SHP77 treated with DMSO at 0.1 percent for 48 hours (cell line): ENCODE results near the gene ELOVL6.
"Not testable (repeated sequence)": the region's sequence is repeated elsewhere in the genome, so short reads cannot be mapped to it uniquely, and the experiment has no call there.

Source experiments
- DNase-seq: peaks from one replicate; lab custom pipeline; 2025; lab: John Stamatoyannopoulos, UW

The ELOVL6 gene

DNA sequence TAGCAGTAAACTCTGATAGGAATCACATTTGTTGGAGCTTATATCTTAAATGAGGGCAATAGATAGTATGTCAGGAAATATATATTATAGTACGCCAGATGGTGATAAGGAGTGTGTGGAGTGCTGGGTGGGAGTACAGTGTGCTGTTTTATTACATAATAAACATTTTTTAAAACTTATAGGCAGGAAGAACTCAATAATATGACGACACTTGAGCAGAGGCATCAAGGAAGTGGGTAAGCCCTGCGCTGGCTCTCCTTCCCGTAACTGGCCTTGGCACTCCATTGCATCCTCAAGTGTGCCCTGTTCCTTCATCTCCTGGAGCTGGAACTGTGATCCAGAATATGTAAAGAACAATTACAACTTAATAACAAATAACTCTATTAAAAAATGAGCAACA, 123.8 kb downstream of the ELOVL6 start:
- DNase-seq: no peak

DNA sequence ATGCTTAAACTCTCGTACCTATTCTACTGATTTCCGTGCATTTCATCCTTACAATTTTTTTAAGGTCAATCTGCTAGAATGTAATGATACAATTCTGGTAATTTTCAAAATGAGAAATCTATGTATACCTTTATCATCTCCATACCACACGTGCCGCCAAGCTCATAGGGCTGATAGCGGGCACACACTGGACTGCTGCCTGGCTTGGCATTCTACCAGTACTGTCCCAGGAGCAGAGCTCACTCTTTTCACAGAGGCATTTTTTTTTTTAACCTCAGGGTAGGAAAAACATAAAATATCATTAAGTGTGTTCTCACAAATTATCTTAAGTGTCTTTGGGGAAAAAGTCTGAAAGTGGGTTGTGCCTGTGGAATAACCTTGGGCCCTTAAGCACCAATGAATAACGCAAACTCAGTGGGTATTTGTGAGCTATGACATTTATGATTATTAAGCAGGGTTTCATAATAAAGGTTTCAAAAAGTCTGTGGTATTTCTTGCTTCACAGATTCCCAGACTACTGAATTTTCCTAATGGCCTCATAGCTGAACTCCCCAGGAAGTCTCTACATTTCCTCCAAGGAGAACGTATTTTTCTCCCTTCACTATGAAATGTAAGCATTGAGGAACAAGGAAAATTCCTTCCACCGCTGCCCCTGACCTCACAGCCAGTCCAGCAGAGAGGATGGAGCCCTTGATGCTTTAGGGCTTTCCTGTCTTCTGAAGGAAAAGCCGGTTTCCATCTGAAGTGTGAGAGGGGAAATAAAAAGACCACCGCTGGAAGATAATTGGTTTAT, 125.2 kb downstream of the ELOVL6 start:
- DNase-seq: no peak

DNA sequence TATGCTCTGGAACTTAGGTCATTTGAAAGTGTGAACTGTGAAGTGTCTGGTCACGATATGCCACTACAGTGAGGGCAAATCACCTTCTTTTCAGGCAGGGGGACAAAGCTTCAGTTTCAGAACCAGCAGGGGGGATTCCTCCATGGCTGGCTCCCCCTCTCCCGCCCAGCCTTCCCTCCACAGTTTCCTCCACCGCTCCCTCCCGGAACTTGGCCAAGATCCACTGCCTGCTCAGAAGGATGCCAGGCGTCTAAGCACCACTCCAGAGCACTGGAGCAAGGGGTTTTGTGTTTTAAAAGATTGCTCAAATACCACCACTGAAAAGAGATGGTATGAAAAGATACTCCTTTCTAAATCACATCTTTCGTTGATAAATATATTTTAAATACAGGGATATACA, 126.9 kb downstream of the ELOVL6 start:
- DNase-seq: no peak

DNA sequence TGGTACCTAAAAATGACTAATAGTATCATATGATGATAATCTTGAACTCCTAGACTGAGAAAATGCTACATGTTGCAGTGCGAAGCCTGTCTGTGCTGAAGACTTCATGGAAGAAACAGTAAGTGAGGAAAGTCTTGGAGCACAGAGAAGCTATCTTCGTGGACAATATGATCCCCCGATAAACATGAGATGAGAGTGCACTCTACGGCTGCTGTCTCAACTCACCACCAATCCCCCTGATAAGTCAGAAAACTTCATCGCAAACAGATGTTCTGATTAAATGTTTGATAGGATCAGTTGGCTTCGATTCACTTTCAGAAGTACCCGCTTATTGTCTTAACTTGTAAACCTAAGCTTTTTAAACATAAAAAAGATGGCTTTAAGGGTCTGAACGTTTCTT, 130.2 kb downstream of the ELOVL6 start:
- no peak for DNase-seq

DNA sequence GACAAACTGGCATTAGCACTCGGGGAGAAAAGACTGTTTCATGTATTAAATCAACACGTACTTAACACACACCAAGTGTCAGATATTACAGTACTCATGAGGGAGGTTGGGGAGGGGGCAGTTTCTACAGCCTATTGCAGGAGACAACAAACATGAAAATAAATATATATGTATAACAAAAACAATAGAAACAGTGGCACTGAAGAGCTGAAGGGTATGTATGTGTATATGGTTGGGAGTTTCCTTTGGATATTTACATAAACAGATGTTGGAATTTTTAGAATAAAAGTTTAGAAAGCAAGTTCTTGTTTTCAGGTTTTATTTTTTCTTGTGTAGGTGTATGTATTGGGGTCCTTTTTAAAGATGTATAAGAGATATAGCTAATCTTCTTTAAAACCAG, 133.5 kb downstream of the ELOVL6 start:
- no peak for DNase-seq

DNA sequence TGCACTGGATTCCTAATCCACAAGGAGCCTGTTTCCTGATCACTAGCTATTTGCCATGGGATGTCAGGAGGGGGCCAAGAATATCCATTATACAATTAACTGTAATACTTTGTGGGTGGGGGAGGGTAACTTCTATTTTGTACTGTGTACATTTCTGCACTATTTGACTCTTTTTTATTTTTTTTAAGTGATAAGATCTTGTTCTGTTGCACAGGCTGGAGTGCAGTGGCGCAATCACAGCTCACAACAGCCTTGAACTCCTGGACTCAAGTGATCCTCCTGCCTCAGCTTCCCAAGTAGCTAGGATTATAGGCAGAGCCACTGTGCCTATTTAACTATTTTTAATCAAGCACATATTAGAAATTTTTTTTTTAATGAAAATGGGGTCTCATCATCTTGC, 134.1 kb downstream of the ELOVL6 start:
- no peak for DNase-seq

DNA sequence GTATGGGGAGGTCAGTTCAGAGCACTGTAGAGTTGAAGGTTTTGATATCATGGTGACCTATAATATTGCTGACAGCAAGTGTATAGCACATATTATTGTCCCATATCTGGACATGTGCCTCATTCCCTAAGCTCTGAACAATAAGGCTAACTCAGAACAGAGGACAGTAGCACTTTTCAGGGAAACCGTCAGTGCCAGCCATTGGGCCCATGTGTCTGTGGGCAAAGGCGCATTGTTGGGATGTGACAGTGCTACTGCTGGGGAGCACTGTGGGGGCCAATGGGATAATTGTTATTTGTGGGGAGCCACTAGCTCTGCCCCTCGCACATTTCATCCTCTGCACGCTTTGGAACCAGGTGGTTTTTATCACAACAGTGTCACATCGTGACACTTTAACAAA, 136.2 kb downstream of the ELOVL6 start:
- no peak for DNase-seq

DNA sequence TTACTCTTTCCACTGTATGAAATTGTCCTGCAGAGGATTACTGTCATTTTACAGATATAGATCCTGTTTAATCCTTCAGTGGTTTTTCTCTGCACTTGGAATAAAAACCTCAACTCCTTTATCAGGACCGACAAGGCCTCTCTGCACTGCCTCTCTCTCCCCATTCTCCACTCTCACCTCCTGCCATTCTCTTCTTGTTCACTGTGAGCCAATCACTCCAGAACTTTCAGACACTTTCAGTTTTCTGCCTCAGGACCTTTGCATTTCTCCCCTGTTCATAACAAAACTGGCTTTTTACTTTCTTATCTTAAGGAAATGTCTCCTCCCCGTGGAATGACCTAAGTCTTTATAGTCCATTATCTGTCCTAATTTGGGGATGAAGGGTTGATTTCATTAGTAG, 137.3 kb downstream of the ELOVL6 start:
- no peak for DNase-seq

DNA sequence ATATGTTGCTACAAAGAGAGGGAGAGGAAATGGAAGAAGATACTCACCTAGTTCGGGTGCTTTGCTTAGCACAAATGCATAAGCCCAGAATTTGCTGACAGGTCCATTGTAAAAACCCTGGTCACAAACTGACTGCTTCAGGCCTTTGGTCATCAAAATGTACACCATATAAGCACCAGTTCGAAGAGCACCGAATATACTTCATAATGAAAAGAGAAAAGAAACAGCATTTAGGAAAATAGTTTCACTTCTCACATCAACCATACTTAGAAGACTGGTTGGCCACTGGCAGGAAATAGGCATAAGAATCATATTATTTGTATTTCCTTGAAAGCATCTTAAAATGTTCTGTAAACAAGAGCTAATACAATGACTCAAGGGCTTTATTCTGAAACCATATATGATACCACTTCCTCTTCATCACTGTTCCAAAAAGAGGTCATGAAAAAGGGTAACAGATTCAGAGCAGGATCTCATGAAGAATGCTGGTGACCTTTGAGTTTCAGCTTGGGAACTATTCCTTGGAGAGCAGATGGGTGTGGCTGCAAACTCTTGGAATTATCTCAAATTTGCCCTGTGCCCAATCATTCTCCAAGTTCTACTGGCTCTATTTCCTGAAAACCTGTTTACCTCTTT, 138.7 kb downstream of the ELOVL6 start:
- DNase-seq: no peak

DNA sequence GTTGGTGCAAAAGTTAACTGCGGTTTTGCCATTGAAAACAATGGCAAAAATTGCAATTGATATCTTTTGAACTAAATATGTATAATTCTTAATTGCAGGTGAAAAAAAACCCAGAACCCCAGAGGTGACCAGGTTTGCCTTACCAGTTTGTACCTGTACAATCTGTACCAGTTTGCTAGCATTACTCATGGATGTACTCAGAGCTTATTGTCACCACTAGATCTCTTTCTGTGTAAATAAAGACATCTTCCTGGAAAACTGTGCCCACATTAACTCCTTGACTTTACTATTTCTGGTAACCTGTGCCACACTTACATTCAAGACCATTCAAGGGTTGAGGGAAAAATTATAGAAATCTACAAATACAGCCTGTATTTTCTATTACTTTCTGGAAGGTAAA, 139.7 kb downstream of the ELOVL6 start:
- no peak for DNase-seq

DNA sequence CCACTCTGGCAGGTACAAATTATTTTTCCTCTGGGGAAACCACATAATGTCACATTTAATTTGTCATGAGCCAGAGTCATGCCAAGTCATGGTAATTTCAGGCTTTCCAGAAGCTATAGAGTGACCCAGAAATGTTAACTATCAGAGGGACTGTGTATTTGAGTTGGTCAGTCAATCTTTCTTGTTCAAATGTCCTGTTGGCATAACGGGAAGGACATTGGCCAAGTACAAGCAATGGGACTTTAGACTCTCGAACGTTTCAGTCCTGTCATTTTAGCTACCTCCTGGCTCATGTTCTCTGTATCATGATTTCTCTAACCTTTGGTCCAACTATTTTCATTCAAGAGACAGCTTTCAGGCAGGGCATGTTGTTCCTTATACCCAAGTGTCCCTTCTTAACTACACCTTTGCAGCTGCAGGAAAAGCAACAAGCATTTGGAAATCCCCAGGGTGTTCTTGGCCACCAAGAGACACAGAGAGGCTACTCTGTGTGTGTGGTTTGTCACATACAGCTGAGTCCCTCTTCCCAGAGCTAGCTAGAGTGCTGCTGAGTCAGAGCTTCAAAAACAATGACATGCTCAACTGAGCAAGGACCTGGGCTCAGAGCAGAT, 143.2 kb downstream of the ELOVL6 start:
- no peak for DNase-seq

DNA sequence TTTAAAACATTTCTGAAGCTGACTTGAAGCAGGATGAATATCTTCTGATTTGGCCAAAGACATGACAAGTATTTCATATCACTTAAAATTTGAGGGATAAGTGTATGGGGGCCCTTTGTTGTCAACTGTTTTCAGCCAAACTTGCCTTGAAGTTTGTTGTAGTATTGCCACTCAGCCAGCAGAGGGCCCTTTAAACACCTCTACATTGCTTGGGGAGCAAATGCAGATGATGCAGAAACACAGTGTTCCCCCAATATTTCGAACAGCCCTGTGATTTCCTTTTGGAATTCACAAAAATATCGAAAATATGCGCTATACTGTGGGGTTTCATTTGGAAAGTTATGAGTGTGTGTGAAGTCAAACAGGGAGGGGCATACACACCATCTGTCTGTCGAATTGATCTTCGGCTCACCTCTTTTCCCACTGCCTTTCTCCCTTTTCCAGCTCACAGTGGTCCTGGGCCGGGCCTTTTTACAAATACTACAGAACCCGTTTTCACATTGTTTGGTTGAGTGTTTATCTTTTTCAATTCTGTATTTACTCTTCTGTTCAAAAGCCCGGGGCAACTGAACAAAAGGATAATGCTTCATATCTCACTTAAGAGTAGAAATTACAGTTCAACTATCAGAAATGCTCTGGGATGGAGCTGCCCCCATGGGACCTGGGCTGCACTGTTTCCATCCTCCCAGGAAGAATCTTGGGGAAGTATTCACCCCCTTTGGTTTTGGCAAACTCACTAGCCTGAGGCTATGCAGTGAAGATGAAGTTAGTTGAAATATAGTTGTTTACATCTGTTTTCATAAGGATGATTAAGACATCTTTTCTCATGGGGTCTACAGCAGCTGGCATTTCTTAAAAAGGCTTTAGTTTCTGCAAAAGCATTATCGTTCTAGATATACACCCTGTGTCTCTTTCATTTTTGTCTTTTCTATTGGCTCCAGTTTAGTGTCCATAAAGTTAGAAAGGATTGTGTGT, 148.2 kb downstream of the ELOVL6 start:
- no peak for DNase-seq

DNA sequence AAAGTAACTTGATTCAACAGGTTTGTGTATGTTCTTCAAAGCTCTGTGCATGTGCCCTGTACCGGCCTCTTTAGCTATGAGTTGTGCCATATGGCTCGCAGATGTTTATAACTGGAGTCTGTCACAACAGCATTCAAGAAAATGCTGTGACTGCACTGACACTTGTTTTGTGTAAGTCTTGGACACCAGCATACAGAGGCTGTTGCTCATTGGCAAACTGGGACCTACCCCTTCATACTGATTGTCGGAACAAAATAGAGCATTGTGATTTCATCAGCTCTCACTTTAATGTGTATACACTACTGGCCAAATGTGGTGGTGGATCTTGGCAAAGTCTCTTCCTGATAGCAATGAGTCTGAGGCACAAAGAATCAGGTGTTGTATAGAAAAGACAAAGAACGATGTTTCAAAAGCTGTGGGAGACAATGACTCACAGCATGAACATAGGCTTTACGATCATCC, 151.8 kb downstream of the ELOVL6 start:
- no peak for DNase-seq

DNA sequence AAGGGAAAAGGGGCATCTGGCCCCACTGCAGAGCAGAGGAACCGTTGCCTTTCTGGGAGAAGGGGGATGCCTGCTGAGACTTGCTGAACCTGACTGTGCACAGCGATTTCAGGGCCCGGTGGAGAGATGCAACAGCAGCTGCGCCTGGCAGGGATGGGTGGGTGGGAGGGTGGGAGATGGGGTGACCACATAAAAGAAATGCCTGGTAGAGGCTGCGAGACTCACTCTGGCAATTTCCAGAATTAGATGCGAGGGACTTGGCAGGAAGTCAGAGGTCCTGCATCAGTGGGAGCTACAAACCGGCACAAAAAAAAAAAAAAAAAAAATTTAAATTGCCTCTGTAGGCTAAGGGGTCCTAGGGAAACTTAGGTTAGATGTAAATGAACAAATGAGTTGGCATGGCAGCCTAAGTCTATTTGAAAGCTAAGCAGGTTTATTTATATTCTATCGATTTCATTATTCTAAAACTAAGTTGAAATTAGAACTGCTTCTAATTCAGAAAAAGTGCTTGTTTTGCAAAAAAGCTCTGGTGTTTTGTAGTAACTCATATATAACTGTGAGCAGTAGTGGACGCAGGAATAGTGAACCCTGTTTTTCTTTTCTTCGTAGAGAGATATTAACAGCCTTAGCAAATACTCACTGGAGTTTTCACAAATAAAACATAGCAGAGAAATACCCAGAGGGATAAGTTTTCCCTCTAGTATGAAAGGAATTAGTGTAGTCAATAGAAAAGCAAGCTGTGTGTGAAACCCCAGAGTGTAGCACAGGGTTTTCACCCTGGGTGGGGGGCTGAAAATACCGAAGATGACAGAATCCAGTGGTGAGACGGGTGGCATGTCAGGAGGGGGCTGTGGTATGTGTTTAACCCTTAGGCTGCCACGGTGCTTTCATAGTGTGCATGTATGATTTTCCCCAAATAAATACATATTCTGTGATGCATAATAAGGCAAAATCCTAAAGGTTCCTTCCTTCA, 155.6 kb downstream of the ELOVL6 start:
- no peak for DNase-seq

DNA sequence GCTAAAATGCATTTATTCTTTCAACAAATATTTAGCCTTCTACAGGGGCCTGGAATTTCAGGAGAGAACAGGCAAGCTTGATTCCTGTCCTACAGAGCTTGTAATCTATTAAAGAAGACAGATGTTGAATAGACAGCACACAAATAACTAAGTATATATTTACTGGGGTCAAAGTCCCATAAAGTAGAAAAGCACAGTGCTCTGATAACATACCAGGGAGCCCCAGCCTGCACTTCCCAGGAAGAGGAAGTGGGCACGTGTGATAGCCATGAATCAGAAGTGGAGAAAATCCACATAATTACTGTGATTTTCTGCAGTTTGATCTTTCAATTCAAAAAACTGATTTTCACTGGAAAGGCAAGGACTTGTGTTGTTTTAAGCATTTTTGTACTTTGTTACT, 156.7 kb downstream of the ELOVL6 start:
- DNase-seq: no peak

DNA sequence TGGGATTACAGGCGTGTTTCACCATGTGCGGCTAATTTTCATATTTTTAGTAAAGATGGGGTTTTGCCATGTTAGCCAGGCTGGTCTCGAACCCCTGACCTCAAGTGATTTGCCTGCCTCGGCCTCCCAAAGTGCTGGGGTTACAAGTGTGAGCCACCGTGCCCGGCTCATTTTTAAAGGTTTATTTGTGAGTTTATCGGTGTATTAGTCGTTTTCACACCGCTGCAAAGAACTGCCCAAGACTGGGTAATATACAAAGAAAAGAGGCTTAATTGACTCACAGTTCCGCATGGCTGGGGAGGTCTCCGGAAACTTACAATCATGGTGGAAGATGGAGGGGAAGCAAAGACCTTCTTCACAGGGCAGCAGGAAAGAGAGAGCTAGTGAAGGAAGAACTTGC, 159.3 kb downstream of the ELOVL6 start:
- not testable (repeated sequence) for DNase-seq

DNA sequence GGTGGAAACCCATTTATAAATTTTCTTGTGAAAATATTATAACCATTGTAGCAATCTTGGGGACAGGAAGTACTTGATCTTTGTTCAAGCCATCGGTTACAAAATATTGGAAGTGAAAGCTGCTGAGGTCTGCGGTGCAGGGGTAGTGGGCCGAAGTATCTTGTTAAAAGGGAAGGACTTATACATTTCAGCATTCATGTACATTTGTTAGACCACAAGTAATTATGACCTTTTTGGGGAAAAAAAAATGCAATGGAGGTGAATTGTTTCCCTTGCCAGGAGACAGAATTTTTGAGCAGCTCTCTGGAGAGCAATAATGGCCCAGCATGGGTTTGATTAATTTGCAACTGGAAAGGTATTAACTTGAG, 164.4 kb downstream of the ELOVL6 start:
- DNase-seq: no peak

DNA sequence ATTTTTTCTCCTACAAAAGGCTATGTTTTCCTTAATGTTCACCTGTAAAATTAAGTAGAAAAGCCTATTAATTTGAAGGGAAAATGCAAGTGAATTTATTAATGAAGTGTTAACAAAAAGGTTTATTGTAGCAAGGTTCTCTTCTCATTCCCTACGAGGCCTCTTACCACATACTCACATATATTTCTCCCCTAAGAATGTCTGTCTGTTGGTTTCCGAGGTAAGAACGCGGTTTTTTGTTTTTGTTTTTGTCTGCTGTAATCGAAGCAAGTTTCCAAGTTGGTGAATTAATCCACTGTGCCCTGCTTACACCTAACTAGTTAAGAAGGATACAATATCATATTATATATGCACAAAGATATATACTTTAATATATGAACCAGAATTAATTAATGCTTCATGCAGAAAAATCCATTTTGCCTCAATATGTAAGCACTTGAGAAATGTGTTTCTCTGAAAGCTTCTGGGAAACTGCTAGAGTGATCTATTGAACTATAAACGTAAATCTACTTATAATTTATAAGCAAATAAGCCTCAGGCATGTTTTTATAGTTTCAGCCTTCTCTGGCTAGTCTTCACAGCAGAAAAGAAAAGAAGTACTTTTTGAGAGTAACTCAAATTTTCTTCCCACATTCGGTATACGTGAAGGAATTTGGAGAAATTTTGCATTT, 164.9 kb downstream of the ELOVL6 start:
- no peak for DNase-seq

DNA sequence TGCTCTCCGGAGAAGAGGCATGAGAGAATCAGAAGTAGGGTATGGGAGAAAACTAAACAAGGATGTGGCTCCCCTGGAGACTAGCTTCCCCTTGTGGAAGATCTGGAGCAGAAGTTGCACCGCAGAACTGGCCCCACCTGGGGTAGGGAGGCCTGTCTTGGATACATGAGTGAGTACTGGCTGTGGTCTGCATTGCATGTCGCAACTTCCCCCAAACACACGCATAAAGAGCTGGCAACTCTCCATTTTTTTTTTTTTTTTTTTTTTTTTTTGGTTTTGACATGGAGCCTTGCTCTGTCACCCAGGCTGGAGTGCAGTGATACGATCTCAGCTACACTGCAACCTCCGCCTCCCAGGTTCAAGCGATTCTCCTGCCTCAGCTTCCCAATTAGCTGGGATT, 165.8 kb downstream of the ELOVL6 start:
- DNase-seq: no peak

DNA sequence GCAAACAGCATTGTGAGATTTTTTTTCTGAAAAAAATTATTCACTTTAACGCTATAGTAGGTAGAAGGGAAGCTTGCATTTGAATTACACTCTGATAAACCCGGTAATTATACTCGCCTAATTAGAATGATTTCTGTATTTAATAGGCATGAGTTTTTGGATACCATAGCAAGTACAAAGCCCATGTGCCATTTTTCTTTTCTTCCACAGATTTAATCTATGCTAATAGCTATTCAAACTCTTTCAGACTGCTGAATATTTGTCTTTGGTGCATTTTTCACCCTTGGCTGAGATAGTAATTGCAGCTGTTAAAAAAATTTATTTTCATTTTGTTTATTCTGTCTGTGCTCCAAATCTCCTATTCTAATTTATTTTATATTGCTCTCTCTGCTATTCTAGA, 172.7 kb downstream of the ELOVL6 start:
- DNase-seq: no peak
